ENCODE measurements around the gene THOC6. TPM values are rescaled to one million over a fixed set of nuclear protein-coding genes. Genes with fewer than 3 reads are reported as not detected.

The THOC6 gene
- total and polyA plus RNA-seq, 12 donors = 9.0 to 107 (median 18.7) TPM

GRCh38 chr16:3000540-3000939, 23.3 kb upstream of the THOC6 start:
- Histone ChIP-seq H3K9me3 (replicated peaks in 1 of 3) (no peaks in the 10 kb centered on the region), H3K4me1 (replicated peaks in 1 of 2) (peaks cover 0 to 4% of the 10 kb centered on the region in 2 donors), H3K4me3 (no peak overlapping the region), H3K27me3 (no peaks in the 10 kb centered on the region), H3K27ac (no peak overlapping the region), H3K36me3 (replicated peaks in 1 of 2) (no peaks in the 10 kb centered on the region)
- intact Hi-C loops (cut with DNase I) = no loop called here
- no peak for DNase-seq
- 70 to 100% (median 76%) methylated on average over 1 to 4 of the region's 4 CpGs for WGBS, 4 donors
- TF ChIP-seq, protein P1, sequence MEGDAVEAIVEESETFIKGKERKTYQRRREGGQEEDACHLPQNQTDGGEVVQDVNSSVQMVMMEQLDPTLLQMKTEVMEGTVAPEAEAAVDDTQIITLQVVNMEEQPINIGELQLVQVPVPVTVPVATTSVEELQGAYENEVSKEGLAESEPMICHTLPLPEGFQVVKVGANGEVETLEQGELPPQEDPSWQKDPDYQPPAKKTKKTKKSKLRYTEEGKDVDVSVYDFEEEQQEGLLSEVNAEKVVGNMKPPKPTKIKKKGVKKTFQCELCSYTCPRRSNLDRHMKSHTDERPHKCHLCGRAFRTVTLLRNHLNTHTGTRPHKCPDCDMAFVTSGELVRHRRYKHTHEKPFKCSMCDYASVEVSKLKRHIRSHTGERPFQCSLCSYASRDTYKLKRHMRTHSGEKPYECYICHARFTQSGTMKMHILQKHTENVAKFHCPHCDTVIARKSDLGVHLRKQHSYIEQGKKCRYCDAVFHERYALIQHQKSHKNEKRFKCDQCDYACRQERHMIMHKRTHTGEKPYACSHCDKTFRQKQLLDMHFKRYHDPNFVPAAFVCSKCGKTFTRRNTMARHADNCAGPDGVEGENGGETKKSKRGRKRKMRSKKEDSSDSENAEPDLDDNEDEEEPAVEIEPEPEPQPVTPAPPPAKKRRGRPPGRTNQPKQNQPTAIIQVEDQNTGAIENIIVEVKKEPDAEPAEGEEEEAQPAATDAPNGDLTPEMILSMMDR (IDR thresholded peaks at IDR 0.05) = no peak
- TF ChIP-seq POLR2A (IDR thresholded peaks at IDR 0.05) = no peak

DNA sequence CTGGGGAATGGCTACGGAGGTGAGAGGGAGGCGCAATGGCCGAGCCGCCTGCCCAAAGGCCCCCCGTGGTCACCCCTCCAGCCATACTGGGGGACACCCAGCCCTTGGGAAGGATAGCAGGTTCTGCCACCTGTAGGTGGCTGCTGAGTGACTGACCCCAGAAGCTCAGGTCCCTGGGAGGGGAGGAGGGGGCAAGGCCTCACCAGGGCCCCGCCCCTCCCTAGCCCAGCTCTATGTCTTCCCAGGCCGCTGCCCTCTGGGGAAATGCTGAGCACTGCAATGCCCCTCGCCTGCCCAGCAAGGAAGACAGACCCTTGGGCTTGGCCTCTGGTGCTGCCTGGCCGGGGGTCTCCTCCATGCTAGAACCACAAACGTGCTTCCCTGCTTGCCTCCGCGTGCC, 22.5 kb upstream of the THOC6 start:
- Histone ChIP-seq H3K36me3 (replicated peaks in 1 of 2) (no peaks in the 10 kb centered on the region), H3K27me3 (no peaks in the 10 kb centered on the region), H3K9me3 (replicated peaks in 1 of 3) (no peaks in the 10 kb centered on the region), H3K4me3 (no peak overlapping the region), H3K4me1 (replicated peaks in 1 of 2) (peaks cover 0 to 4% of the 10 kb centered on the region in 2 donors), H3K27ac (no peak overlapping the region)
- TF ChIP-seq, protein P1 (IDR thresholded peaks at IDR 0.05) = no peak
- no peak for TF ChIP-seq POLR2A (IDR thresholded peaks at IDR 0.05)
- DNase-seq = no peak
- 64 to 69% (median 65%) methylated on average over 5 to 12 of the region's 12 CpGs; no CpG with 5 or more reads in 1 of the 4 donors for WGBS, 4 donors
- intact Hi-C loops (cut with DNase I) = no loop called here

- peak; percentile 98 to 99 (median 99) for DNase-seq
- H3K4me3 ChIP-seq = peak overlapping the region in 1 of 4 donors; percentile 16
- intact Hi-C loops (cut with DNase I) = loop anchor here in 1 of 2 donors (2.0 kb wide), 1 partner anchor 25 kb away; no protein-coding TSS in a partner anchor
- WGBS, 4 donors = 7 to 17% (median 10%) methylated on average over 26 to 58 of the region's 58 CpGs
- H3K27me3 ChIP-seq = peaks cover 6% of the 10 kb centered on the region
- H3K27ac ChIP-seq = peak overlapping the region in 1 of 5 donors; percentile 71
- no peaks in the 10 kb centered on the region for H3K9me3 ChIP-seq (replicated peaks in 1 of 3)
- peaks cover 0 to 4% of the 10 kb centered on the region in 2 donors for H3K4me1 ChIP-seq (replicated peaks in 1 of 2)
- no peaks in the 10 kb centered on the region for H3K36me3 ChIP-seq (replicated peaks in 1 of 2)
- TF ChIP-seq POLR2A (IDR thresholded peaks at IDR 0.05) = no peak
- TF ChIP-seq, protein P1 (IDR thresholded peaks at IDR 0.05) = peak in 5 of 6 experiments; percentile 31 to 56 (median 53)
Measured at GRCh38 chr16:3003582-3004270, 20.1 kb upstream of the THOC6 start.

GRCh38 chr16:3004319-3004718, 19.5 kb upstream of the THOC6 start:
- Histone ChIP-seq H3K36me3 (replicated peaks in 1 of 2) (no peaks in the 10 kb centered on the region), H3K4me3 (peak overlapping the region in 1 of 4 donors; percentile 16), H3K27me3 (peaks cover 7% of the 10 kb centered on the region), H3K4me1 (replicated peaks in 1 of 2) (peaks cover 0 to 4% of the 10 kb centered on the region in 2 donors), H3K27ac (peak overlapping the region in 1 of 5 donors; percentile 71), H3K9me3 (replicated peaks in 1 of 3) (no peaks in the 10 kb centered on the region)
- TF ChIP-seq POLR2A (IDR thresholded peaks at IDR 0.05) = no peak
- TF ChIP-seq, protein P1 (IDR thresholded peaks at IDR 0.05) = no peak
- 0 to 1% methylated on average over 36 to 58 of the region's 67 CpGs; no CpG with 5 or more reads in 2 of the 4 donors for WGBS, 4 donors
- peak in 1 of 7 donors; percentile 26 for DNase-seq
- intact Hi-C loops (cut with DNase I) = no loop called here
